Esophagus muscularis mucosa (tissue), 3 donors: Measurements from ENCODE around the gene NCR2.

Experiments used
- POLR2A ChIP-seq: fragments of 450-650 bp; IDR thresholded peaks from one replicate; pipeline ENCODE4 v1.6.1; 2017; ENCODE audit warnings: antibody characterized with exemption, moderate library complexity, mild to moderate bottlenecking, low read depth
- POLR2AphosphoS5 ChIP-seq, 2 donors: sonication (generic); formaldehyde crosslinking; IDR thresholded peaks; one replicate each; pipeline ENCODE4 v1.6.1; 2017; ENCODE audit warnings: antibody characterized with exemption in 2 of 2
- TF ChIP-seq, protein P1 (sequence below), 3 experiments: fragments of 200-600 bp in 2 of 3; fragments of 450-650 bp in 1 of 3; sonication (generic) in 2 of 3; IDR thresholded peaks; one replicate each; pipeline ENCODE4 v1.5.1; 2017 to 2019; ENCODE audit warnings: antibody characterized with exemption in 3 of 3, mild to moderate bottlenecking in 2 of 3, moderate library complexity in 1 of 3

- TF ChIP-seq, protein P1, sequence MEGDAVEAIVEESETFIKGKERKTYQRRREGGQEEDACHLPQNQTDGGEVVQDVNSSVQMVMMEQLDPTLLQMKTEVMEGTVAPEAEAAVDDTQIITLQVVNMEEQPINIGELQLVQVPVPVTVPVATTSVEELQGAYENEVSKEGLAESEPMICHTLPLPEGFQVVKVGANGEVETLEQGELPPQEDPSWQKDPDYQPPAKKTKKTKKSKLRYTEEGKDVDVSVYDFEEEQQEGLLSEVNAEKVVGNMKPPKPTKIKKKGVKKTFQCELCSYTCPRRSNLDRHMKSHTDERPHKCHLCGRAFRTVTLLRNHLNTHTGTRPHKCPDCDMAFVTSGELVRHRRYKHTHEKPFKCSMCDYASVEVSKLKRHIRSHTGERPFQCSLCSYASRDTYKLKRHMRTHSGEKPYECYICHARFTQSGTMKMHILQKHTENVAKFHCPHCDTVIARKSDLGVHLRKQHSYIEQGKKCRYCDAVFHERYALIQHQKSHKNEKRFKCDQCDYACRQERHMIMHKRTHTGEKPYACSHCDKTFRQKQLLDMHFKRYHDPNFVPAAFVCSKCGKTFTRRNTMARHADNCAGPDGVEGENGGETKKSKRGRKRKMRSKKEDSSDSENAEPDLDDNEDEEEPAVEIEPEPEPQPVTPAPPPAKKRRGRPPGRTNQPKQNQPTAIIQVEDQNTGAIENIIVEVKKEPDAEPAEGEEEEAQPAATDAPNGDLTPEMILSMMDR (IDR thresholded peaks at IDR 0.05) = no peak
- TF ChIP-seq POLR2A (no peak), POLR2AphosphoS5 (IDR thresholded peaks at IDR 0.05) (no peak)
Observed at GRCh38 chr6:41318261-41318653, 17.2 kb upstream of the NCR2 start.
